Urothelium cell line (cell line): ENCODE measurements around the gene MOV10L1.
A peak's percentile ranks its signal among the peaks of the same experiment; 100 is the strongest.

Source experiments
- DNase-seq: peaks from one replicate; pipeline ENCODE4 v3.0.0; 2011; ENCODE audit warnings: low spot score, mixed read lengths
- FAIRE-seq: peaks from 2 replicates; lab custom pipeline; 2011; peaks lifted over from hg19 to GRCh38; lab: Jason Lieb, UNC

MOV10L1 gene

GRCh38 chr22:50089682-50090411, at the start of gene MOV10L1:
Gene MOV10L1, plus strand, starts transcription at chr22:50090006. Its CDS starts 83 bp downstream, at chr22:50090089.
- peak; percentile 6 for DNase-seq
- no peak for FAIRE-seq

- DNase-seq = no peak
Observed at GRCh38 chr22:50040717-50041116, 49.1 kb upstream of the MOV10L1 start.

GRCh38 chr22:50041361-50042065, 48.3 kb upstream of the MOV10L1 start:
- FAIRE-seq (peak; percentile 81), DNase-seq (no peak)

More at GRCh38 chr22:50040717-50041116, 49.1 kb upstream of the MOV10L1 start:
- no peak for FAIRE-seq

- FAIRE-seq (no peak), DNase-seq (no peak)
Observed at GRCh38 chr22:50044485-50045118, 45.2 kb upstream of the MOV10L1 start.

GRCh38 chr22:50045211-50046018, 44.4 kb upstream of the MOV10L1 start:
- DNase-seq = no peak
- no peak for FAIRE-seq

- FAIRE-seq (no peak), DNase-seq (no peak)
Observed at GRCh38 chr22:50046019-50046415, 43.8 kb upstream of the MOV10L1 start.

- FAIRE-seq = no peak
- no peak for DNase-seq
Observed at GRCh38 chr22:50046481-50047245, 43.1 kb upstream of the MOV10L1 start.

- FAIRE-seq (no peak), DNase-seq (no peak)
Observed at GRCh38 chr22:50047346-50047745, 42.5 kb upstream of the MOV10L1 start.

- no peak for DNase-seq
- no peak for FAIRE-seq
Observed at GRCh38 chr22:50048061-50048765, 41.6 kb upstream of the MOV10L1 start.

- FAIRE-seq = no peak
- no peak for DNase-seq
Observed at GRCh38 chr22:50048836-50049235, 41.0 kb upstream of the MOV10L1 start.

- FAIRE-seq (no peak), DNase-seq (no peak)
Observed at GRCh38 chr22:50049299-50050195, 40.3 kb upstream of the MOV10L1 start.

GRCh38 chr22:50051930-50052329, 37.9 kb upstream of the MOV10L1 start:
- no peak for DNase-seq
- no peak for FAIRE-seq

- DNase-seq (no peak), FAIRE-seq (peak; percentile 90)
Observed at GRCh38 chr22:50053861-50054260, 35.9 kb upstream of the MOV10L1 start.

- FAIRE-seq = no peak
- no peak for DNase-seq
Observed at GRCh38 chr22:50056214-50056972, 33.4 kb upstream of the MOV10L1 start.

- DNase-seq = no peak
- FAIRE-seq = no peak
Observed at GRCh38 chr22:50057278-50058060, 32.3 kb upstream of the MOV10L1 start.

- DNase-seq (no peak), FAIRE-seq (no peak)
Observed at GRCh38 chr22:50058061-50058905, 31.5 kb upstream of the MOV10L1 start, which contains the start of gene TTLL8. Gene TTLL8, minus strand, starts transcription at chr22:50058298.
